Measurements from ENCODE around the gene CIC. TPM values are rescaled to one million over a fixed set of nuclear protein-coding genes. Genes with fewer than 3 reads are reported as not detected.

Gene CIC
- total and polyA plus RNA-seq, 9 of the 15 experiments (the other 6 are each of a cell fraction or from before 2014, with no cell fraction given) = 0.07 to 44.7 (median 8.6) TPM

GRCh38 chr19:42253245-42254088, 15.6 kb upstream of the CIC start (continued):
- TF ChIP-seq ETV5 (CRISPR knock-in tag; IDR thresholded peaks at IDR 0.05; ENCODE audit: low read depth) (0 out of 2 replicates have a peak, but pooled peaks have one; percentile 29), GTF2E2 (tag; IDR thresholded peaks at IDR 0.05) (no peak), KAT8 (IDR thresholded peaks at IDR 0.05; ENCODE audit: low read depth) (no peak), ZNF583 (CRISPR knock-in tag; IDR thresholded peaks at IDR 0.05) (no peak), HES1 (IDR thresholded peaks at IDR 0.05; ENCODE audit: low read depth) (no peak), MAFG (tag; conservative IDR thresholded peaks at IDR 0.05) (no peak), VEZF1 (CRISPR knock-in tag; IDR thresholded peaks at IDR 0.05) (no peak), BRD4 (IDR thresholded peaks at IDR 0.05) (no peak), ZNF41 (CRISPR knock-in tag; conservative IDR thresholded peaks at IDR 0.05) (no peak), GABPB2 (CRISPR knock-in tag; conservative IDR thresholded peaks at IDR 0.05) (no peak), ZBTB5 (IDR thresholded peaks at IDR 0.05) (peak; percentile 95), CHD2 (IDR thresholded peaks at IDR 0.05; ENCODE audit: low read depth, low read length) (no peak), HDAC6 (IDR thresholded peaks at IDR 0.05; ENCODE audit: low read depth, low read length) (no peak), ZNF324 (CRISPR knock-in tag; IDR thresholded peaks at IDR 0.05) (no peak), ZNF197 (CRISPR knock-in tag; IDR thresholded peaks at IDR 0.05; ENCODE audit: low read depth) (no peak), TBL1XR1 (IDR thresholded peaks at IDR 0.05; ENCODE audit: low read length in 2 of 2) (no peak), PHF8 (IDR thresholded peaks at IDR 0.05; ENCODE audit: borderline replicate concordance, low read length) (peak; percentile 20; the same call in 1 of the 2 replicates), ZBTB2 (IDR thresholded peaks at IDR 0.05) (0 out of 2 replicates have a peak, but pooled peaks have one; percentile 32), NR0B1 (IDR thresholded peaks at IDR 0.05; ENCODE audit: partially characterized antibody) (no peak), NCOA6 (IDR thresholded peaks at IDR 0.05) (no peak), ZNF239 (CRISPR knock-in tag; IDR thresholded peaks at IDR 0.05) (no peak), EP400 (IDR thresholded peaks at IDR 0.05) (0 out of 2 replicates have a peak, but pooled peaks have one; percentile 51), POLR2B (IDR thresholded peaks at IDR 0.05; ENCODE audit: low read depth, partially characterized antibody) (no peak)
